GM21528 (cell line): ENCODE measurements around the gene MALRD1.

Experiments
- ATAC-seq: cut with Tn5 transposase; IDR thresholded peaks from one replicate; pipeline ENCODE4 v1.9.1; 2021; ENCODE audit warnings: mild to moderate bottlenecking, moderate library complexity; ENCODE audit not compliant: unreplicated experiment, low FRiP score

The MALRD1 gene

GRCh38 chr10:19098803-19099202 lies 50.2 kb downstream of the MALRD1 start:
- no peak for ATAC-seq

GRCh38 chr10:19107406-19107805 lies 58.8 kb downstream of the MALRD1 start:
- no peak for ATAC-seq

GRCh38 chr10:19111501-19112267 lies 63.1 kb downstream of the MALRD1 start:
- ATAC-seq: no peak

GRCh38 chr10:19117438-19117837 lies 68.8 kb downstream of the MALRD1 start:
- ATAC-seq: no peak

GRCh38 chr10:19119191-19119590 lies 70.6 kb downstream of the MALRD1 start:
- no peak for ATAC-seq

- no peak for ATAC-seq
Measured at GRCh38 chr10:19120381-19120908, 71.8 kb downstream of the MALRD1 start.

GRCh38 chr10:19133992-19134391 lies 85.4 kb downstream of the MALRD1 start:
- no peak for ATAC-seq

GRCh38 chr10:19142967-19143366 lies 94.4 kb downstream of the MALRD1 start:
- ATAC-seq: no peak

- no peak for ATAC-seq
Measured at GRCh38 chr10:19144206-19144605, 95.6 kb downstream of the MALRD1 start.

GRCh38 chr10:19154375-19154774 lies 105.8 kb downstream of the MALRD1 start:
- no peak for ATAC-seq

GRCh38 chr10:19158358-19158757 lies 109.8 kb downstream of the MALRD1 start:
- no peak for ATAC-seq

GRCh38 chr10:19158870-19159269 lies 110.3 kb downstream of the MALRD1 start:
- no peak for ATAC-seq

- no peak for ATAC-seq
Measured at GRCh38 chr10:19164461-19164860, 115.9 kb downstream of the MALRD1 start.

- ATAC-seq: no peak
Measured at GRCh38 chr10:19168584-19168983, 120.0 kb downstream of the MALRD1 start.

GRCh38 chr10:19169041-19169440 lies 120.4 kb downstream of the MALRD1 start:
- ATAC-seq: no peak

GRCh38 chr10:19169684-19170083 lies 121.1 kb downstream of the MALRD1 start:
- ATAC-seq: no peak

- ATAC-seq: no peak
Measured at GRCh38 chr10:19178675-19179074, 130.1 kb downstream of the MALRD1 start.

- no peak for ATAC-seq
Measured at GRCh38 chr10:19184891-19185290, 136.3 kb downstream of the MALRD1 start.

- ATAC-seq: no peak
Measured at GRCh38 chr10:19194866-19195265, 146.3 kb downstream of the MALRD1 start.

- ATAC-seq: no peak
Measured at GRCh38 chr10:19195698-19196097, 147.1 kb downstream of the MALRD1 start.

GRCh38 chr10:19200211-19200610 lies 151.6 kb downstream of the MALRD1 start:
- ATAC-seq: no peak

GRCh38 chr10:19204246-19204917 lies 155.8 kb downstream of the MALRD1 start:
- ATAC-seq: no peak
